Choroid plexus epithelial cell (primary cell): ENCODE results near the gene MRPS26.

Experiments
- DNase-seq: peaks from one replicate; pipeline ENCODE4 v3.0.0-alpha.2; 2010; ENCODE audit warnings: low read depth
- H3K4me3 ChIP-seq: 2 replicates; pipeline ENCODE4 v1.5.1; 2011; ENCODE audit warnings: low read depth, mild to moderate bottlenecking, control low read depth, low read length, moderate library complexity
- TF ChIP-seq, protein P1 (sequence below): conservative IDR thresholded peaks from 2 replicates; pipeline ENCODE4 v1.5.1; 2011; ENCODE audit warnings: low read depth, mild to moderate bottlenecking, control low read depth, inconsistent platforms, low read length, moderate library complexity

The MRPS26 gene

DNA sequence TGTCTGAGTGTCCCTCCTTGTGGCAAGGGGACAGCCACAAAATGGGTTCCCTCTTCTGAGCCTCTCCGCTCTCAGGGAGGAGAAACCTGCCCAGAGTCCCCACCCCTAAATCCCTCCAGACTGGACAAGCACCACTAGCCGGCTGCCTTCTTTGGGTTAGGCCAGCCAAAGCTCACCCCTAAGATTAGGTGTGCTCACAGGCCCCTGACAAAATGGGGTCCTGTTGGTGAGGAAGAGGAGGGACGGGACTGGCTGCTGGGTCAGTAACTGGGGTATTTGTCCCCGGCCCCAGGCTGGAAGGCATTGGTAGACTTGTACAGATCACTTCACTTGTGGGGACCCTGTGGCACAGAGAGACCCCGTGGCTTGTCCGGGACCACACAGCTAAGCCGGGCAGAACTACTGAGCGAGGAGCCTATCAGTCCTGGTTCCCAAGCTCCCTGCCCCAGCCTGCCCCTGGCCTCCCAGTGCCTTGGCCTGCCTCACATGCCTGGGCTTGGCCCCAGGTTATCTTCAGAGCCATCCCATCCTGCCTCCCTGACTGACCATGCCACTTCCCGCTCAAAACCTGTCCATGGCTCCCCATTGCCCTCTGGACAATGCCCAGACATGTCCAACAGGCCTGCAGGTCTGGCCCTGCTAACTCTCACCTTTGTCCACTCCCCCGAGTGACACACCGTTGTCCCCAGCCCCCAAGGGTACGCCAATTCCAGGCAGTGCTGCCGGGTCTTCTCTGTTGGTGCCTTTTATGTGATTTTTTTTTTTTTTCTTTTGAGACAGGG lies 49.2 kb downstream of the MRPS26 start:
- TF ChIP-seq, protein P1, sequence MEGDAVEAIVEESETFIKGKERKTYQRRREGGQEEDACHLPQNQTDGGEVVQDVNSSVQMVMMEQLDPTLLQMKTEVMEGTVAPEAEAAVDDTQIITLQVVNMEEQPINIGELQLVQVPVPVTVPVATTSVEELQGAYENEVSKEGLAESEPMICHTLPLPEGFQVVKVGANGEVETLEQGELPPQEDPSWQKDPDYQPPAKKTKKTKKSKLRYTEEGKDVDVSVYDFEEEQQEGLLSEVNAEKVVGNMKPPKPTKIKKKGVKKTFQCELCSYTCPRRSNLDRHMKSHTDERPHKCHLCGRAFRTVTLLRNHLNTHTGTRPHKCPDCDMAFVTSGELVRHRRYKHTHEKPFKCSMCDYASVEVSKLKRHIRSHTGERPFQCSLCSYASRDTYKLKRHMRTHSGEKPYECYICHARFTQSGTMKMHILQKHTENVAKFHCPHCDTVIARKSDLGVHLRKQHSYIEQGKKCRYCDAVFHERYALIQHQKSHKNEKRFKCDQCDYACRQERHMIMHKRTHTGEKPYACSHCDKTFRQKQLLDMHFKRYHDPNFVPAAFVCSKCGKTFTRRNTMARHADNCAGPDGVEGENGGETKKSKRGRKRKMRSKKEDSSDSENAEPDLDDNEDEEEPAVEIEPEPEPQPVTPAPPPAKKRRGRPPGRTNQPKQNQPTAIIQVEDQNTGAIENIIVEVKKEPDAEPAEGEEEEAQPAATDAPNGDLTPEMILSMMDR, result no peak
- DNase-seq, result no peak
- H3K4me3 ChIP-seq, result no peak overlapping the region
